Coronary artery (tissue), 2 donors: ENCODE data around the gene GRIN2A.

Source experiments
- DNase-seq: peaks from one replicate; pipeline ENCODE4 v3.0.0-alpha.2; 2017; ENCODE audit warnings: low spot score
- H3K27ac ChIP-seq, 2 donors: fragments of 200-600 bp; sonication (generic); one replicate each; pipeline ENCODE4 v1.5.1; 2016 to 2019
- H3K4me3 ChIP-seq: fragments of 200-600 bp; sonication (generic); 2 replicates; pipeline ENCODE4 v1.5.1; 2016; ENCODE audit warnings: mild to moderate bottlenecking, moderate library complexity
- TF ChIP-seq, protein P1 (sequence below): fragments of 200-600 bp; sonication (generic); IDR thresholded peaks from one replicate; pipeline ENCODE4 v1.5.1; 2019; ENCODE audit warnings: antibody characterized with exemption

The GRIN2A gene

DNA sequence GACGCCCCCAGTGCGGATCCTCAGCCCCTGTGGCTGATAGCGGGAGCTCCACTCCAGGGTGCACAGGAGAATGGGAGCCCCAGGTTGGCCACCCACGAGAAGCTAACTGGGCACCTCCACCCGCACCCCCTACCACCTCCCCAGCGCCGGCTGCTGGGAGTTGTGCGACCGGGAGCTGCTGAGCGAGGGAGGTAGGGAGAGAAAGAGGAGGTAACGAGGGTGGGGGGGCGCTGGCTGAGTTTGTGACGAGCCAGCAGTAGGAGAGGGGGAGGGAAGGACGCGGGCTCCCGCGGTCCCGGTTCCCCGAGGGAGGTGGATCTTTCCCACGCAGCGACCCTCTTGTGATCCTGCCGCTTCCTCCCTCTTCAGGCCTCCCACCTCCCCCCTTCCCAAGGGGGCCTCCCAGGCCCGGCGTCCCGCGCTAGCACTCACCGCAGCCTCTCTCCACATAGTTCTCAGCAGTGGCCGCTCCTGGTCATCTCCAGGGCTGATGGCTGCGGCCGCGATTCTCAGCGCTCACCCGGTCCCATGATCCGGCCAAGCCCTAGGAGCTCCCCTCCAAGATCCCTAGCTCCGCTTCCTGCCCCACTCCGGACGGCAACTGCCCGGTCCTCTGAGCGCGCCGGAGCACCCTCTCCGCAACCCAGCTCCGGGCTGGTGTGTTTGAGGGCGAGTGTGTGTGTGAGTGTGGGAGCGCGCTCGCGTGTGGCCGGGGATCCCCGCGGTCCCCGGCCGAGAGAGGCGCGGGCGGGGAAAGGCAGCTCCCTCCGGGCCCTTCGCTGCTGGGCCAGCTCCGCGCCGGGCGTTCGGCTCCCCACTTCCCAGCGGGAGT, at the start of gene GRIN2A:
GRIN2A (minus strand) TSS at position 207 of the 832 bp plus-strand sequence. CDS start 2,017 bp downstream, outside the sequence.
- peak within 1 kb of the TSS; percentile 61 for H3K4me3 ChIP-seq
- TF ChIP-seq, protein P1, sequence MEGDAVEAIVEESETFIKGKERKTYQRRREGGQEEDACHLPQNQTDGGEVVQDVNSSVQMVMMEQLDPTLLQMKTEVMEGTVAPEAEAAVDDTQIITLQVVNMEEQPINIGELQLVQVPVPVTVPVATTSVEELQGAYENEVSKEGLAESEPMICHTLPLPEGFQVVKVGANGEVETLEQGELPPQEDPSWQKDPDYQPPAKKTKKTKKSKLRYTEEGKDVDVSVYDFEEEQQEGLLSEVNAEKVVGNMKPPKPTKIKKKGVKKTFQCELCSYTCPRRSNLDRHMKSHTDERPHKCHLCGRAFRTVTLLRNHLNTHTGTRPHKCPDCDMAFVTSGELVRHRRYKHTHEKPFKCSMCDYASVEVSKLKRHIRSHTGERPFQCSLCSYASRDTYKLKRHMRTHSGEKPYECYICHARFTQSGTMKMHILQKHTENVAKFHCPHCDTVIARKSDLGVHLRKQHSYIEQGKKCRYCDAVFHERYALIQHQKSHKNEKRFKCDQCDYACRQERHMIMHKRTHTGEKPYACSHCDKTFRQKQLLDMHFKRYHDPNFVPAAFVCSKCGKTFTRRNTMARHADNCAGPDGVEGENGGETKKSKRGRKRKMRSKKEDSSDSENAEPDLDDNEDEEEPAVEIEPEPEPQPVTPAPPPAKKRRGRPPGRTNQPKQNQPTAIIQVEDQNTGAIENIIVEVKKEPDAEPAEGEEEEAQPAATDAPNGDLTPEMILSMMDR = no peak
- H3K27ac ChIP-seq = no peak within 1 kb of the TSS
- DNase-seq = no peak

GRCh38 chr16:10231563-10231962, 49.3 kb upstream of the GRIN2A start:
- TF ChIP-seq, protein P1 = no peak
- Histone ChIP-seq H3K27ac (no peak overlapping the region), H3K4me3 (no peak overlapping the region)
- no peak for DNase-seq

DNA sequence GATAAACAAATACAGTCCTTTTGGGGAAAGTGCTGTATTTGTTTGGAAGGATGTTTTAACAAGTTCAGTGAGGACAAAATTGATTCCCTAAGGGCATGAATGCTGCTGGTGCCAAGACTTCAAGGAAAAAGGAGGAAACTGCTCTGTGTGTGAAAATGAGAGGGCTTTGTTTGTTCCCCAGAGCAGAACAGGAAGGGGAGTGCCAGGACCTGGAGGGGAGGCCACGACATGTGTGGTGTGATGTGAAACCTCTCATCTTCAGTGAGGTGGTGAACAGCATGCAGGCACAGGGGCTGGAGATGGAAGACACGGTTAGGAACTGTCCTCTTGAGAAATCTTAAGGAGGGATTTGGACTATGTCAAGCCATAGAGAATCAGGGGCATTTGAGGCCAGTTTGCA, 46.6 kb upstream of the GRIN2A start:
- TF ChIP-seq, protein P1 = no peak
- no peak for DNase-seq
- Histone ChIP-seq H3K27ac (no peak overlapping the region), H3K4me3 (no peak overlapping the region)

GRCh38 chr16:10226987-10227306, 44.7 kb upstream of the GRIN2A start:
- no peak for DNase-seq
- no peak overlapping the region for H3K4me3 ChIP-seq
- no peak overlapping the region for H3K27ac ChIP-seq
- TF ChIP-seq, protein P1 = no peak

DNA sequence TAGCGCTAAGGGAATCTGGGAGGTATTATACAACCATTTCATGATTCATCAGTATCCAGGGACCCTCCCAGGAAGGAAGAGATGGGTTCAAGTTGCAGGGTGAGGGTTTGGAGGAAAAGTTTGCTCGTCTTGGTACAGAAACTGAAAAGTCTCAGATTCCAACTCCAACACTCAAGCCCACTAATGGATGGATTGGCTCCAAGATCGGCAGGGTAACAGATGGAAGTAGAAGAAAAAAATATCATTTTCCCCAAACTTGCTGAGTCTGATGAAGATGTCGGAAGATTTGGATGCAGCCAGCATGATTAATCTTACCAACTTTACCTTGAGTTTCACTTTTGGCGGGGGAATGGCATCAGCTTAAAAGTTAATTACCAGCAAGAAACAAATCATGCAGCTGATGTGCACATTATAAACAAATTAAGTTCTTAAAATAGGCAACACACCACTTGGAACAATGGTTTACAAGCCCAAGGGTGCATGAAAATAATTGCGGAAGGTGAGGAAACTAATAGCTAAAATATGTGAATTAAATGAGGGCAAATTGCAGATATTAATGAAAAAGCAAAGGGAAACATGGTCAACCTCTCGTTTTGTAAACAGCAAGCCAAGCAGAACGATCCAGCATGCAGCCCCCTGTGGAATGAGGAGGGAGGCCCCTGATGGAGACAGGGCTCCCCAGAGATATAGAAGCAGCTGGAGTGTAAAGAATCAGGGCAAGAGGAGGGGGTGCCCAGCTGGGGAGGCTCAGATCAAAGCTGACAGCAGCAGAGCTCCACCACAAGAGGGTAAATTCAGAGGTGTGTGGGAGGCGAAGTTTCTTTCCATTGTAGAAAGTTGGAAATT, 44.1 kb upstream of the GRIN2A start:
- no peak for DNase-seq
- TF ChIP-seq, protein P1 = no peak
- Histone ChIP-seq H3K27ac (no peak overlapping the region), H3K4me3 (no peak overlapping the region)

DNA sequence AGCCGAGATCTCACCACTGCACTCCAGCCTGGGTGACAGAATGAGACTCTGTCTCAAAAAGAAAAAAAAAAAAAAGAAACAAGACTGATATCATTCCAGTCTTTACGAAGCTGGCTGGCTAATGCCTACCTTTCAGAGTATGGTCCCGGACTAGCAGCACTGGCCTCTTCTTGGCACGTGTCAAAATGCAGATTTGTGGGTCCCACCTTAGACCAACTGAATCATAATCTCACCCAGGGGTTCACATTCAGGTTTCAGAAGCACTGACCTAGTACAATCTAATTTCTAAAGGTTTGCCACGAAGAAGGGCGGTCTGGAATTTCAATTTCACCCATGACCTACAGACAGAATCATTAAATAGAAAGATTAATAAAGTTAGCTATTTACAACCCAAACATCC, 43.4 kb upstream of the GRIN2A start:
- no peak for DNase-seq
- TF ChIP-seq, protein P1 = no peak
- H3K4me3 ChIP-seq = no peak overlapping the region
- no peak overlapping the region for H3K27ac ChIP-seq
